ENCODE measurements around the gene CBR3.

CBR3 gene

GRCh38 chr21:36183144-36183795 lies 48.4 kb downstream of the CBR3 start:
- DNase-seq (ENCODE audit: low read depth in 2 of 2), result no peak

DNA sequence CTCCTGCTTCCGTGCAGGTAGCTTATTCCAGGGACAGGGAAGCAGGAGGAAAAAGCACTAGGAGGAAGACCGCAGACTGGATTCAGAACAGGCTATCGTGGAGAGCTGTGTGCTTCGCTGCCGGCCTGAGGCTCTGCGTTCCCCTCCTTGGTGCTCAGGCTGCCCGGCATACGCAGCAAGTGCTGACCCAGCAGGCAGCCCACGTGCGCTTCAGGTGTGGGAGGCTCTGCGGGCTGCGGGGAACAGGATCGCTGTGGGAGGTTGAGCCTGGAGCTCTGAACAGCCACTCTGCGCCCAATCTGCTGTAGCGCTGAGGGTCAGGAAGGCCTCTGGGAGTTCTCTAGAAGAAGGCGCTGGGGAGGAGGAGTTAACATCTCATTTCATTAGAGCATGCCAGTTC lies 49.7 kb downstream of the CBR3 start:
- DNase-seq (ENCODE audit: low read depth in 2 of 2), result no peak

GRCh38 chr21:36185523-36185922 lies 50.6 kb downstream of the CBR3 start:
- no peak for DNase-seq (ENCODE audit: low read depth in 2 of 2)

DNA sequence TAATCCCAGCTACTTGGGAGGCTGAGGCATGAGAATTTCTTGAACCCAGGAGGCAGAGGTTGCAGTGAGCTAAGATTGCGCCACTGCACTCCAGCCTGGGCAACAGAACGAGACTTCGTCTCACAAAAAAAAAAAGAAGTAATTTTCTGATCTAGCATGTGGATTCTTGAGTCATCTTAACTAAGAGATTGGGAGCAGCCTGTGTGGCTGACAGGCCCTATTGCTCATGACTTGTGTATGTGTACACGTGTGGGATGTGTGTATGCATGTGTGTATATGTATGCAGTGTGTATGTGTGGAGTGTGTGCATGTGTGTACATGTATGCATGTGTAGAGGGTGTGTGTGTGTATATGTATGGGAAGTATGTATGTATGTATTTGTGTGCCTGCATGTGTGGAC lies 51.2 kb downstream of the CBR3 start:
- DNase-seq (ENCODE audit: low read depth in 2 of 2), result no peak

GRCh38 chr21:36186506-36187399 lies 51.9 kb downstream of the CBR3 start:
- DNase-seq (ENCODE audit: low read depth in 2 of 2), result no peak

GRCh38 chr21:36188081-36188681 lies 53.3 kb downstream of the CBR3 start:
- no peak for DNase-seq (ENCODE audit: low read depth in 2 of 2)

DNA sequence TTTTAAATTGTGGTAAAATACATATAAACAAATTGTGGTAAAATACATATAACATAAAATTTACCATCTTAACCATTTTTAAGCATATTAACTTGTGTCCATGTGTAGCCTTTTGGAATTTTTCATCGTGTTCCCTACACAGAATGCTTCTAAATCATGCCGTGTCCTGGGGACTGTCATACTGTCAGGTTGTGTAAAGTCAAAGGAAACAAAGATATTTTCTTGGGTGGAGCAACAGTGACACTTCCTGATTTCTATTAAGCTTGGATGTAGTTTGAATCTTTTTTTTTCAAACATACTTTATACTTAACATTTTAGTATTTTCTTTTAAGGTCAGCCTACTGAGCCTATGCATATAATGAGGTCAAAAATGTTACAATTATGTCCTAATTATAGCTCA lies 54.1 kb downstream of the CBR3 start:
- DNase-seq (ENCODE audit: low read depth in 2 of 2), result no peak

- DNase-seq (ENCODE audit: low read depth in 2 of 2), result no peak
Observed at GRCh38 chr21:36190736-36191135, 55.9 kb downstream of the CBR3 start.

- no peak for DNase-seq (ENCODE audit: low read depth in 2 of 2)
Observed at GRCh38 chr21:36193200-36193599, 58.3 kb downstream of the CBR3 start.

DNA sequence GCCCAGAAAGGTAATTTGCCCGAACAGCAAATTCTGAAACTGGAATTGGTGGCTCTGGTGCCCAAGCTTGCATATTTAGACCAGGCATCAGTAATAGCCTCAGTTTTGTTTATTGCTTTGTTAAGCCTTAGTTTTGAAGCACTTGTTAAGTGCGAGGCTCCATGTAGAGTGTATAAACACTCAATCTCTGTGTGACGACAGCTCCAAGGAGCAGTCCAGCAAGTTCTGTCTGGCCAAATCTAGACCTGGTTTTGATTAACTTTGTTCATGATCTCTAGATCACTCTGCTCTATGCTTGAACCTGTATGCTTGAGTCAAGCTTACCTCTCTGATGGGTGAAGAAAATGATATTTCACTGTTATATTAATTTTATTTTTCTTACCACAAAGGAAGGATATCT lies 59.1 kb downstream of the CBR3 start:
- DNase-seq (ENCODE audit: low read depth in 2 of 2), result no peak

- no peak for DNase-seq (ENCODE audit: low read depth in 2 of 2)
Observed at GRCh38 chr21:36195613-36196012, 60.7 kb downstream of the CBR3 start.
